IMR-90 (cell line): ENCODE results near the gene C6orf52. TPM values are rescaled to one million over a fixed set of nuclear protein-coding genes. Genes with fewer than 3 reads are reported as not detected.

ENCODE experiments used
- ATAC-seq: fragments of 200-7000 bp; cut with Tn5 transposase; 2 replicates; pipeline ENCODE4 v1.9.1; 2020; ENCODE audit warnings: low read depth, mild to moderate bottlenecking, moderate library complexity
- BruUV-seq: library from RNA; stranded (reverse); fragments of 400-500 nt; replicated peaks from 2 replicates; lab custom pipeline; 2021; lab: Mats Ljungman, UMichigan
- CTCF ChIA-PET: fragments of 300-600 bp; formaldehyde crosslinking; extraction: SDS; loops from one replicate; lab custom pipeline; 2021; ENCODE audit warnings: antibody characterized with exemption; lab: Yijun Ruan, JAX
- POLR2A ChIA-PET: fragments of 300-600 bp; sonication (Branson Sonifier 250); formaldehyde crosslinking; loops from one replicate; lab custom pipeline; 2022; ENCODE audit warnings: antibody characterized with exemption; ENCODE audit not compliant: unreplicated experiment; lab: Charles Lee
- DNase-seq: peaks from one replicate; pipeline ENCODE4 v3.0.0; 2013
- H2AFZ ChIP-seq: replicated peaks from 2 replicates; pipeline ENCODE3; 2013; ENCODE audit warnings: low read length, mild to moderate bottlenecking; ENCODE audit not compliant: poor library complexity
- H2AK5ac ChIP-seq: 2 replicates; pipeline ENCODE4 v1.6.1; 2013; ENCODE audit warnings: low read depth, low read length, inconsistent platforms
- H2AK9ac ChIP-seq: replicated peaks from 2 replicates; pipeline ENCODE3; 2013; ENCODE audit warnings: mild to moderate bottlenecking, low read depth, low read length, moderate library complexity; ENCODE audit not compliant: poor library complexity
- H2BK120ac ChIP-seq: 2 replicates; pipeline ENCODE4 v1.6.1; 2013; ENCODE audit warnings: low read depth, low read length, inconsistent platforms
- H2BK15ac ChIP-seq: 3 replicates; pipeline ENCODE4 v1.6.1; 2013; ENCODE audit warnings: low read depth, low read length, inconsistent platforms
- H2BK20ac ChIP-seq: 2 replicates; pipeline ENCODE4 v1.6.1; 2013; ENCODE audit warnings: low read depth, mild to moderate bottlenecking, inconsistent platforms, low read length, moderate library complexity
- H2BK5ac ChIP-seq: 2 replicates; pipeline ENCODE4 v1.6.1; 2013; ENCODE audit warnings: mild to moderate bottlenecking, low read depth, low read length, inconsistent platforms; ENCODE audit not compliant: poor library complexity, severe bottlenecking
- H3K14ac ChIP-seq: replicated peaks from 2 replicates; pipeline ENCODE4 v1.6.1; 2013; ENCODE audit warnings: low read depth, low read length, inconsistent platforms
- H3K18ac ChIP-seq: 2 replicates; pipeline ENCODE4 v1.6.1; 2013; ENCODE audit warnings: low read depth, low read length, control low read depth
- H3K23ac ChIP-seq: 2 replicates; pipeline ENCODE4 v1.6.1; 2013; ENCODE audit warnings: low read depth, low read length, inconsistent platforms
- H3K27ac ChIP-seq: 2 replicates; pipeline ENCODE4 v1.5.1; 2013; ENCODE audit warnings: mild to moderate bottlenecking, control low read depth, low read length; ENCODE audit not compliant: insufficient read depth
- H3K27me3 ChIP-seq: 2 replicates; pipeline ENCODE4 v1.6.1; 2013; ENCODE audit warnings: low read length; ENCODE audit not compliant: control insufficient read depth, insufficient read depth
- H3K36me3 ChIP-seq: 2 replicates; pipeline ENCODE4 v1.6.1; 2013; ENCODE audit warnings: low read length, mixed read lengths; ENCODE audit not compliant: control insufficient read depth, insufficient read depth
- H3K4ac ChIP-seq: 2 replicates; pipeline ENCODE4 v1.6.1; 2013; ENCODE audit warnings: low read depth, low read length, inconsistent platforms
- H3K4me1 ChIP-seq: 2 replicates; pipeline ENCODE4 v1.6.1; 2013; ENCODE audit warnings: low read length, mixed read lengths; ENCODE audit not compliant: control insufficient read depth, insufficient read depth
- H3K4me2 ChIP-seq: 2 replicates; pipeline ENCODE4 v1.6.1; 2013; ENCODE audit warnings: low read depth, mild to moderate bottlenecking, control low read depth, low read length, moderate library complexity
- H3K4me3 ChIP-seq: 2 replicates; pipeline ENCODE4 v1.5.1; 2013; ENCODE audit warnings: low read depth, mild to moderate bottlenecking, control low read depth, low read length, moderate library complexity; ENCODE audit not compliant: insufficient read depth
- H3K56ac ChIP-seq: 2 replicates; pipeline ENCODE4 v1.6.1; 2013; ENCODE audit warnings: low read length, inconsistent platforms; ENCODE audit not compliant: insufficient read depth; ENCODE audit errors: extremely low read depth
- H3K79me1 ChIP-seq, 2 experiments: 2 replicates each; pipeline ENCODE4 v1.6.1; 2013; ENCODE audit warnings: low read length in 2 of 2, inconsistent platforms in 1 of 2, low read depth in 1 of 2
- H3K9ac ChIP-seq: 2 replicates; pipeline ENCODE4 v1.6.1; 2013; ENCODE audit warnings: low read depth, low read length, control low read depth
- H3K9me1 ChIP-seq: 2 replicates; pipeline ENCODE4 v1.6.1; 2013; ENCODE audit warnings: low read length, inconsistent platforms; ENCODE audit not compliant: insufficient read depth
- H3K9me3 ChIP-seq: 2 replicates; pipeline ENCODE4 v1.6.1; 2013; ENCODE audit warnings: low read length; ENCODE audit not compliant: control insufficient read depth, insufficient read depth
- H4K20me1 ChIP-seq: 2 replicates; pipeline ENCODE4 v1.6.1; 2013; ENCODE audit warnings: low read length, inconsistent platforms; ENCODE audit not compliant: insufficient read depth
- H4K5ac ChIP-seq: 2 replicates; pipeline ENCODE4 v1.6.1; 2013; ENCODE audit warnings: mild to moderate bottlenecking, low read depth, low read length, control low read depth
- H4K8ac ChIP-seq, 2 experiments: 2 replicates each; pipeline ENCODE4 v1.6.1; 2013; ENCODE audit warnings: low read depth in 2 of 2, low read length in 2 of 2, control low read depth in 1 of 2, inconsistent platforms in 1 of 2
- H4K91ac ChIP-seq: 2 replicates; pipeline ENCODE4 v1.6.1; 2013; ENCODE audit warnings: low read depth, low read length, inconsistent platforms; ENCODE audit not compliant: insufficient read depth
- CEBPB ChIP-seq: IDR thresholded peaks from 2 replicates; pipeline ENCODE4 v1.6.1; 2012; ENCODE audit warnings: low read depth, low read length, improper control_type of control experiment
- CHD1 ChIP-seq: IDR thresholded peaks from 2 replicates; pipeline ENCODE4 v1.6.1; 2012; ENCODE audit warnings: low read depth, low read length, improper control_type of control experiment
- ELK1 ChIP-seq: fragments of 150-350 bp; IDR thresholded peaks from 2 replicates; pipeline ENCODE4 v1.6.1; 2016; ENCODE audit warnings: low read depth, mild to moderate bottlenecking, low read length, moderate library complexity, borderline replicate concordance
- MAFK ChIP-seq: IDR thresholded peaks from 2 replicates; pipeline ENCODE4 v1.6.1; 2012; ENCODE audit warnings: low read depth, low read length, improper control_type of control experiment
- MAZ ChIP-seq: IDR thresholded peaks from 2 replicates; pipeline ENCODE4 v1.6.1; 2012; ENCODE audit warnings: low read depth, mild to moderate bottlenecking, low read length, improper control_type of control experiment, moderate library complexity, borderline replicate concordance
- MXI1 ChIP-seq: IDR thresholded peaks from 2 replicates; pipeline ENCODE4 v1.6.1; 2012; ENCODE audit warnings: low read depth, mild to moderate bottlenecking, low read length, moderate library complexity, borderline replicate concordance
- POLR2A ChIP-seq: IDR thresholded peaks from 2 replicates; pipeline ENCODE4 v1.6.1; 2012; ENCODE audit warnings: mild to moderate bottlenecking, low read depth, low read length
- RAD21 ChIP-seq: IDR thresholded peaks from 2 replicates; pipeline ENCODE4 v1.6.1; 2012; ENCODE audit warnings: low read length, improper control_type of control experiment
- RCOR1 ChIP-seq: IDR thresholded peaks from 2 replicates; pipeline ENCODE4 v1.6.1; 2012; ENCODE audit warnings: mild to moderate bottlenecking, low read length, improper control_type of control experiment; ENCODE audit not compliant: insufficient replicate concordance
- RFX5 ChIP-seq: IDR thresholded peaks from 2 replicates; pipeline ENCODE4 v1.8.0; 2012; ENCODE audit warnings: low read depth, mild to moderate bottlenecking, low read length, moderate library complexity
- SMC3 ChIP-seq: fragments of 150-350 bp; IDR thresholded peaks from 2 replicates; pipeline ENCODE4 v1.6.1; 2016; ENCODE audit warnings: low read depth, mild to moderate bottlenecking, antibody characterized with exemption, low read length, moderate library complexity
- WGBS, 2 experiments: methylation state at CpG; one replicate each; pipeline versions ENCODE4 v1.1.5 to v1.1.7; 2013; ENCODE audit warnings: missing lambda C conversion rate in 2 of 2; ENCODE audit not compliant: insufficient read length in 1 of 2; ENCODE audit errors: extremely low coverage in 2 of 2; 5-methylcytosine and 5-hydroxymethylcytosine counted together
- dilution Hi-C: fragments of 300-500 bp; cut with HindIII; formaldehyde crosslinking; loops from one replicate; pipeline ENCODE4 v1.14.3; 2018; ENCODE audit warnings: low sequenced_read_pairs; ENCODE audit not compliant: unreplicated experiment
- in situ Hi-C: fragments of 300-500 bp; cut with MboI; formaldehyde crosslinking; loops from 3 replicates; pipeline ENCODE4 v1.14.3; 2019; ENCODE audit warnings: low sequenced_read_pairs, inconsistent platforms, mixed read lengths
- intact Hi-C: fragments of 100-400 bp; cut with micrococcal nuclease; formaldehyde crosslinking; loops from 2 replicates; pipeline ENCODE4 v1.10.0; 2022
- polyA plus RNA-seq, 3 experiments: library from polyadenylated mRNA; depleted of rRNA; stranded (reverse); fragments of >200 nt; gene quantifications; 2 replicates each; pipeline ENCODE4 v1.2.3, GENCODE V29; 2012; ENCODE audit warnings: low replicate concordance in 1 of 3
- total RNA-seq: library from RNA; depleted of rRNA; stranded (reverse); fragments of >200 nt; gene quantifications from 2 replicates; pipeline ENCODE4 v1.2.3, GENCODE V29; 2012

C6orf52 gene
- total and polyA plus RNA-seq, 2 of the 4 experiments (the other 2 are of a cell fraction): 0.31 TPM; not detected in 1

- Histone ChIP-seq H2BK5ac (no peak overlapping the region), H3K4me3 (no peak overlapping the region), H2BK15ac (no peak overlapping the region), H3K27me3 (no peaks in the 10 kb centered on the region), H3K27ac (no peak overlapping the region), H3K9me3 (0 out of 2 replicates have a peak, but pooled peaks cover 2% of the 10 kb centered on the region), H3K4ac (no peak overlapping the region), H2BK20ac (no peak overlapping the region), H4K8ac (no peak overlapping the region), H3K4me1 (no peaks in the 10 kb centered on the region), H4K5ac (no peak overlapping the region), H3K79me1 (no peaks in the 10 kb centered on the region), H2AFZ (no peak overlapping the region), H4K20me1 (no peaks in the 10 kb centered on the region), H3K56ac (no peak overlapping the region), H2BK120ac (no peak overlapping the region), H3K4me2 (no peak overlapping the region), H4K91ac (no peak overlapping the region), H3K9ac (no peak overlapping the region), H3K9me1 (no peaks in the 10 kb centered on the region), H3K18ac (no peak overlapping the region), H3K23ac (no peak overlapping the region), H2AK5ac (no peak overlapping the region), H3K36me3 (no peaks in the 10 kb centered on the region), H3K14ac (no peak overlapping the region), H2AK9ac (no peak overlapping the region)
- no TSS peak for BruUV-seq
- ATAC-seq (no peak), DNase-seq (no peak)
- intact Hi-C loops: no loop called here
- dilution Hi-C loops: no loop called here
- TF ChIP-seq RAD21 (no peak), ELK1 (no peak), POLR2A (no peak), MXI1 (no peak), MAFK (no peak), MAZ (no peak), CEBPB (no peak), RFX5 (no peak), RCOR1 (no peak), CHD1 (no peak), SMC3 (no peak)
- ChIA-PET POLR2A (no interaction called here), CTCF (no interaction called here)
- 80% methylated on average over 3 of the region's 5 CpGs; no CpG with 5 or more reads in 1 of the 2 experiments for WGBS, 2 experiments
- in situ Hi-C loops: no loop called here
Observed at GRCh38 chr6:10624836-10625235, 69.6 kb downstream of the C6orf52 start.
